HepG2 (cell line): ENCODE results near the gene MLLT10. TPM values are rescaled to one million over a fixed set of nuclear protein-coding genes. Genes with fewer than 3 reads are reported as not detected.

Source experiments
- CENPT ChIP-seq: sonication (generic); formaldehyde crosslinking; IDR thresholded peaks from 2 replicates; pipeline ENCODE4 v1.8.0; 2022; ENCODE audit warnings: low read depth, mild to moderate bottlenecking, moderate library complexity, missing genetic modification reagents
- CENPX ChIP-seq: sonication (generic); formaldehyde crosslinking; IDR thresholded peaks from 2 replicates; pipeline ENCODE4 v1.9.0; 2021; ENCODE audit warnings: mild to moderate bottlenecking, missing genetic modification reagents, moderate library complexity
- CREB1 ChIP-seq, 2 experiments: fragments of 450-650 bp in 1 of 2; IDR thresholded peaks; 2 replicates each; pipeline ENCODE4 v1.6.1; 2016 to 2017; ENCODE audit warnings: control low read depth in 1 of 2, mild to moderate bottlenecking in 1 of 2, missing compliant biosample characterization in 1 of 2, missing genetic modification characterization in 1 of 2
- DDIT3 ChIP-seq: sonication (generic); formaldehyde crosslinking; IDR thresholded peaks from 2 replicates; pipeline ENCODE4 v1.4.0; 2020; ENCODE audit warnings: mild to moderate bottlenecking, missing genetic modification reagents
- IRX3 ChIP-seq: sonication (generic); formaldehyde crosslinking; IDR thresholded peaks from 2 replicates; pipeline ENCODE4 v1.8.1; 2023; ENCODE audit warnings: mild to moderate bottlenecking, low read depth, missing genetic modification reagents, borderline replicate concordance
- MAFF ChIP-seq: IDR thresholded peaks from 2 replicates; pipeline ENCODE4 v1.6.1; 2011; ENCODE audit warnings: low read depth, low read length, improper control_type of control experiment
- MYPOP ChIP-seq: sonication (generic); formaldehyde crosslinking; IDR thresholded peaks from 2 replicates; pipeline ENCODE4 v1.8.1; 2023; ENCODE audit warnings: mild to moderate bottlenecking, moderate library complexity, missing genetic modification reagents
- RBAK ChIP-seq: sonication (generic); formaldehyde crosslinking; IDR thresholded peaks from 2 replicates; pipeline ENCODE4 v1.5.1; 2020; ENCODE audit warnings: mild to moderate bottlenecking, missing genetic modification reagents
- SP140L ChIP-seq: sonication (generic); formaldehyde crosslinking; IDR thresholded peaks from 2 replicates; pipeline ENCODE4 v1.4.0; 2020; ENCODE audit warnings: missing genetic modification reagents, borderline replicate concordance
- SUZ12 ChIP-seq: fragments of 150-350 bp; IDR thresholded peaks from 2 replicates; pipeline ENCODE4 v1.6.1; 2014; ENCODE audit warnings: low read depth, low read length
- THYN1 ChIP-seq: sonication (generic); formaldehyde crosslinking; IDR thresholded peaks from 2 replicates; pipeline ENCODE4 v1.8.1; 2023; ENCODE audit warnings: low read depth, mild to moderate bottlenecking, moderate library complexity, missing genetic modification reagents, borderline replicate concordance
- TRIM22 ChIP-seq: fragments of 450-650 bp; IDR thresholded peaks from 2 replicates; pipeline ENCODE4 v1.6.1; 2017
- TRIM24 ChIP-seq: sonication (generic); formaldehyde crosslinking; IDR thresholded peaks from 2 replicates; pipeline ENCODE4 v1.8.0; 2022; ENCODE audit warnings: mild to moderate bottlenecking, missing genetic modification reagents
- ZBTB20 ChIP-seq: sonication (generic); formaldehyde crosslinking; IDR thresholded peaks from 2 replicates; pipeline ENCODE4 v1.8.1; 2023; ENCODE audit warnings: missing genetic modification reagents, low read depth, mild to moderate bottlenecking, borderline replicate concordance
- ZBTB26 ChIP-seq: IDR thresholded peaks from 2 replicates; pipeline ENCODE4 v1.6.1; 2016; ENCODE audit warnings: missing compliant biosample characterization, missing genetic modification reagents, borderline replicate concordance
- ZKSCAN1 ChIP-seq: fragments of 150-350 bp; IDR thresholded peaks from 2 replicates; pipeline ENCODE4 v1.6.1; 2014; ENCODE audit warnings: low read length
- ZMYM2 ChIP-seq: sonication (generic); formaldehyde crosslinking; IDR thresholded peaks from 2 replicates; pipeline ENCODE4 v1.8.0; 2022; ENCODE audit warnings: mild to moderate bottlenecking, missing genetic modification reagents
- ZNF17 ChIP-seq: sonication (generic); formaldehyde crosslinking; IDR thresholded peaks from 2 replicates; pipeline ENCODE4 v1.5.0; 2020; ENCODE audit warnings: mild to moderate bottlenecking, missing genetic modification reagents
- ZNF253 ChIP-seq: sonication (generic); formaldehyde crosslinking; IDR thresholded peaks from 2 replicates; pipeline ENCODE4 v1.8.0; 2022; ENCODE audit warnings: mild to moderate bottlenecking, missing genetic modification reagents, borderline replicate concordance
- ZNF331 ChIP-seq: sonication (generic); formaldehyde crosslinking; IDR thresholded peaks from 2 replicates; pipeline ENCODE4 v1.4.0; 2020; ENCODE audit warnings: missing genetic modification reagents
- ZNF543 ChIP-seq: sonication (generic); formaldehyde crosslinking; IDR thresholded peaks from 2 replicates; pipeline ENCODE4 v1.4.0; 2020; ENCODE audit warnings: mild to moderate bottlenecking, missing genetic modification reagents
- ZNF672 ChIP-seq: sonication (generic); formaldehyde crosslinking; IDR thresholded peaks from 2 replicates; pipeline ENCODE4 v1.8.1; 2022; ENCODE audit warnings: missing genetic modification reagents
- ZNF770 ChIP-seq: sonication (generic); formaldehyde crosslinking; IDR thresholded peaks from 2 replicates; pipeline ENCODE4 v1.5.0; 2020; ENCODE audit warnings: mild to moderate bottlenecking, missing genetic modification reagents
- ZSCAN20 ChIP-seq: sonication (generic); formaldehyde crosslinking; IDR thresholded peaks from 2 replicates; pipeline ENCODE4 v1.4.0; 2020; ENCODE audit warnings: missing genetic modification reagents, mild to moderate bottlenecking, borderline replicate concordance
- polyA plus RNA-seq, 8 experiments: library from polyadenylated mRNA; depleted of rRNA in 3 of 8; stranded (reverse) in 7 of 8; unstranded in 1 of 8; fragments of >200 nt; fragmentation: Illumina TruSeq in 4 of 8; extraction: Trizol in 4 of 8; gene quantifications; 2 replicates each; pipeline versions ENCODE4 v1.2.1 to v1.2.3, GENCODE V29; 2011 to 2016; ENCODE audit warnings: low read depth in 4 of 8, missing spikeins in 1 of 8, mixed read lengths in 1 of 8; ENCODE audit not compliant: insufficient read depth in 1 of 8
- total RNA-seq, 5 experiments: library from RNA; depleted of rRNA; stranded (reverse); fragments of >200 nt; fragmentation: Illumina TruSeq; extraction: Trizol; gene quantifications; 2 replicates each; pipeline ENCODE4 v1.2.3, GENCODE V29; 2016; ENCODE audit warnings: low read depth in 1 of 5

The MLLT10 gene
- total and polyA plus RNA-seq, 2 of the 13 experiments (the other 11 are each of a cell fraction or from before 2014, with no cell fraction given), result 51.3 to 84.1 TPM

GRCh38 chr10:21754410-21755011 lies 220.5 kb downstream of the MLLT10 start (continued):
- TF ChIP-seq CREB1 (IDR thresholded peaks at IDR 0.05), result 0 out of 2 replicates have a peak, but pooled peaks have one; percentile 18
- no peak for TF ChIP-seq CREB1 (CRISPR knock-in tag; IDR thresholded peaks at IDR 0.05)
- no peak for TF ChIP-seq ZNF17 (CRISPR knock-in tag)
- no peak for TF ChIP-seq ZSCAN20 (CRISPR knock-in tag)
- no peak for TF ChIP-seq ZNF543 (CRISPR knock-in tag)
- no peak for TF ChIP-seq SUZ12
- TF ChIP-seq ZNF672 (CRISPR knock-in tag), result no peak
- TF ChIP-seq CENPX (CRISPR knock-in tag), result no peak
- no peak for TF ChIP-seq THYN1 (CRISPR knock-in tag)
- TF ChIP-seq ZNF770 (CRISPR knock-in tag), result no peak
- no peak for TF ChIP-seq TRIM22
- TF ChIP-seq DDIT3 (CRISPR knock-in tag), result no peak
- no peak for TF ChIP-seq ZNF253 (CRISPR knock-in tag)
- TF ChIP-seq CENPT (CRISPR knock-in tag), result no peak
- no peak for TF ChIP-seq ZMYM2 (CRISPR knock-in tag)
- no peak for TF ChIP-seq SP140L (CRISPR knock-in tag)
- TF ChIP-seq IRX3, result no peak
- no peak for TF ChIP-seq TRIM24 (CRISPR knock-in tag)
- TF ChIP-seq ZBTB26 (CRISPR knock-in tag), result no peak; the same call in 1 of the 2 replicates
- no peak for TF ChIP-seq ZKSCAN1
- TF ChIP-seq RBAK (CRISPR knock-in tag), result 0 out of 2 replicates have a peak, but pooled peaks have one; percentile 24
- TF ChIP-seq ZNF331 (CRISPR knock-in tag), result no peak; the same call in 1 of the 2 replicates
- TF ChIP-seq MYPOP (CRISPR knock-in tag), result no peak; the same call in 1 of the 2 replicates
- no peak for TF ChIP-seq ZBTB20
- TF ChIP-seq MAFF, result no peak
